Measurements from ENCODE around the gene USP54. TPM values are rescaled to one million over a fixed set of nuclear protein-coding genes. Genes with fewer than 3 reads are reported as not detected.
A peak's percentile ranks its signal among the peaks of the same experiment; 100 is the strongest.
"Not testable (repeated sequence)": the region's sequence is repeated elsewhere in the genome, so short reads cannot be mapped to it uniquely, and the experiment has no call there.

The USP54 gene
- total RNA-seq, 2 donors from 2014 or later = 70.8 to 151 TPM

DNA sequence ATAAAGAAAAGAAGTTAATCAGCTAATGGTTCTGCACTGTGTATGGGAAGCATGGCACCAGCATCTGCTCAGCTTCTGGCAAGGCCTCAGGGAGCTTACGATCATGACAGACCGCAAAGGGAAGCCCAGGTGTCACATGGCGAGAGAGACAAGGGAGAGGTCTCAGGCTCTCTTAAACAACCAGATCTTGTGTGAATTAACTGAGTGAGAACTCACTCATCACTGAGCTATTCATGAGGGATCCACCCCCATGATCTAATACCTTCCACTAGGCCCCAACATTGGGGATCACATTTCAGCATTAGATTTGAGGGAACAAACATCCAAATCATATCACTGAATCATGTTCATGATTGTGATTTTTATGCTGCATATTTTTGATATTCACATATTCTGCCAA lies 5.8 kb downstream of the USP54 start:
- TF ChIP-seq, protein P1, sequence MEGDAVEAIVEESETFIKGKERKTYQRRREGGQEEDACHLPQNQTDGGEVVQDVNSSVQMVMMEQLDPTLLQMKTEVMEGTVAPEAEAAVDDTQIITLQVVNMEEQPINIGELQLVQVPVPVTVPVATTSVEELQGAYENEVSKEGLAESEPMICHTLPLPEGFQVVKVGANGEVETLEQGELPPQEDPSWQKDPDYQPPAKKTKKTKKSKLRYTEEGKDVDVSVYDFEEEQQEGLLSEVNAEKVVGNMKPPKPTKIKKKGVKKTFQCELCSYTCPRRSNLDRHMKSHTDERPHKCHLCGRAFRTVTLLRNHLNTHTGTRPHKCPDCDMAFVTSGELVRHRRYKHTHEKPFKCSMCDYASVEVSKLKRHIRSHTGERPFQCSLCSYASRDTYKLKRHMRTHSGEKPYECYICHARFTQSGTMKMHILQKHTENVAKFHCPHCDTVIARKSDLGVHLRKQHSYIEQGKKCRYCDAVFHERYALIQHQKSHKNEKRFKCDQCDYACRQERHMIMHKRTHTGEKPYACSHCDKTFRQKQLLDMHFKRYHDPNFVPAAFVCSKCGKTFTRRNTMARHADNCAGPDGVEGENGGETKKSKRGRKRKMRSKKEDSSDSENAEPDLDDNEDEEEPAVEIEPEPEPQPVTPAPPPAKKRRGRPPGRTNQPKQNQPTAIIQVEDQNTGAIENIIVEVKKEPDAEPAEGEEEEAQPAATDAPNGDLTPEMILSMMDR (IDR thresholded peaks at IDR 0.05) = no peak
- H3K27me3 ChIP-seq = no peaks in the 10 kb centered on the region
- DNase-seq = no peak
- no peak overlapping the region for H3K9ac ChIP-seq (ENCODE audit: low read depth in 2 of 2, low read length in 2 of 2)
- no peaks in the 10 kb centered on the region for H3K36me3 ChIP-seq
- peaks cover 4% of the 10 kb centered on the region for H3K4me1 ChIP-seq
- intact Hi-C loops (cut with DNase I) = no loop called here
- H3K9me3 ChIP-seq = no peaks in the 10 kb centered on the region
- H3K27ac ChIP-seq = no peak overlapping the region
- H3K4me3 ChIP-seq = no peak overlapping the region

DNA sequence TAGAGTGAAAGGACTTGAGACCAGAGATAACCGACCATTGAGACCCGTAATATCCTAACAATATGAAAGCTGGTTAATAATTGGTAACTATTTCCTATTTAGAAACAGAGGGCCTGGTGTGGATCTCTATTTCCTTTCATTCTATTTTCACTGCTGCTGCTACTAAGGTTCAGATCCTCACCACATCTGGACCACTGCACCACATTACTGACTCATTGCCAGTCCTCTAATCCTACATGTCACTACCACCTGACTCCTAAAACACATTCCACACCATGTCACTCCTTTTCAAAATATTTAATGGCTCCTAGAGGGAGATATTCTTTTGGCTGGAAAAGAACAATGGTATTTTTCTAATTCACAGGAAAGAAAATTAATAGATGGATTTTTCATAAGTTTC lies 6.4 kb downstream of the USP54 start:
- intact Hi-C loops (cut with DNase I) = no loop called here
- Histone ChIP-seq H3K27me3 (no peaks in the 10 kb centered on the region), H3K27ac (no peak overlapping the region), H3K9ac (ENCODE audit: low read depth in 2 of 2, low read length in 2 of 2) (no peak overlapping the region), H3K9me3 (no peaks in the 10 kb centered on the region), H3K4me3 (no peak overlapping the region), H3K4me1 (peaks cover 4% of the 10 kb centered on the region), H3K36me3 (no peaks in the 10 kb centered on the region)
- TF ChIP-seq, protein P1 (IDR thresholded peaks at IDR 0.05) = no peak
- no peak for DNase-seq

DNA sequence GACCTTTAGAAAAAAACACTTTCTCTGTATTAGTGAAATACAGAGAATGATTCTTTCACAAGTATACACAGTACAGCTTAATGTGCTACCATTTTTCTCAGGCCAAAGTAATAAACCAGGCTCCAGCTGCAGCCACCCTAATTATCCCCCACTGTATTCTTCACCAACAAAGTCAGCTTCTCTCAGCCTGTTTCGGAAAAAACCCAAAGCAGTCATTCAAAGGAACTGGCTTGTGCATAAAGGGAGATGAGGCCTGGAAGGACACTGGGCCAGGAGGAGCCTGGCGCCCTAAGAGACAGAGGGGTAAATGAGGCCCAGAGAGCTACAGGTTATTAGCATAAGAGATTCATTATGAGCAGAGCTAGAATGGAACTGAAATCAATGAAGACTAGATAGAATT lies 9.2 kb downstream of the USP54 start:
- H3K27ac ChIP-seq = no peak overlapping the region
- TF ChIP-seq, protein P1 (IDR thresholded peaks at IDR 0.05) = no peak
- no peaks in the 10 kb centered on the region for H3K27me3 ChIP-seq
- no peak overlapping the region for H3K4me3 ChIP-seq
- DNase-seq = no peak
- intact Hi-C loops (cut with DNase I) = no loop called here
- H3K9me3 ChIP-seq = no peaks in the 10 kb centered on the region
- H3K4me1 ChIP-seq = no peaks in the 10 kb centered on the region
- H3K9ac ChIP-seq (ENCODE audit: low read depth in 2 of 2, low read length in 2 of 2) = no peak overlapping the region
- no peaks in the 10 kb centered on the region for H3K36me3 ChIP-seq

DNA sequence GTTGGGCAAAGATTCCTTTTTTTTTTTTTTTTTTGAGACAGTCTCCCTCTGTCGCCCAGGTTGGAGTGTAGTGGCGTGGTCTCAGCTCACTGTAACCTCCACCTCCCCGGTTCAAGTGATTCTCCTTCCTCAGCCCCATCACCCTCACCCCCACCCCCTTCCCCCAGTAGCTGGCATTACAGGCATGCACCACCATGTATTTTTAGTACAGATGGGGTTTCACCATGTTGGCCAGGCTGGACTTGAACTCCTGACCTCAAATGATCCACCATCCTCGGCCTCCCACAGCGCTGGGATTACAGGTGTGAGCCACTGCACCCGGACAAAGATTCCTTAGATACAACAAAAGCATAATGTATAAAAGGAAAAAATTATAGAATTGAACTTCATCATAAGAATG lies 12.2 kb downstream of the USP54 start:
- H3K9ac ChIP-seq (ENCODE audit: low read depth in 2 of 2, low read length in 2 of 2); H3K36me3 ChIP-seq; H3K27me3 ChIP-seq; H3K9me3 ChIP-seq; H3K4me3 ChIP-seq; H3K4me1 ChIP-seq; H3K27ac ChIP-seq; DNase-seq; intact Hi-C loops (cut with DNase I): not testable (repeated sequence)

- intact Hi-C loops (cut with DNase I) = no loop called here
- H3K4me3 ChIP-seq = no peak overlapping the region
- H3K36me3 ChIP-seq = no peaks in the 10 kb centered on the region
- H3K9me3 ChIP-seq = no peaks in the 10 kb centered on the region
- H3K27me3 ChIP-seq = no peaks in the 10 kb centered on the region
- no peak overlapping the region for H3K9ac ChIP-seq (ENCODE audit: low read depth in 2 of 2, low read length in 2 of 2)
- no peaks in the 10 kb centered on the region for H3K4me1 ChIP-seq
- DNase-seq = peak; percentile 46
- H3K27ac ChIP-seq = peak overlapping the region; percentile 72
- TF ChIP-seq, protein P1 (IDR thresholded peaks at IDR 0.05) = no peak
Observed at GRCh38 chr10:73577788-73578187, 13.4 kb downstream of the USP54 start.

GRCh38 chr10:73576890-73577591 lies 14.1 kb downstream of the USP54 start:
- intact Hi-C loops (cut with DNase I) = no loop called here
- TF ChIP-seq, protein P1 (IDR thresholded peaks at IDR 0.05) = no peak
- Histone ChIP-seq H3K27ac (peak overlapping the region; percentile 72), H3K9ac (ENCODE audit: low read depth in 2 of 2, low read length in 2 of 2) (peak overlapping the region in 1 of 2 donors; percentile 35), H3K4me1 (no peaks in the 10 kb centered on the region), H3K9me3 (no peaks in the 10 kb centered on the region), H3K27me3 (no peaks in the 10 kb centered on the region), H3K36me3 (no peaks in the 10 kb centered on the region), H3K4me3 (no peak overlapping the region)
- no peak for DNase-seq

Data from colonic mucosa (tissue), 4 donors.